Urinary bladder (tissue), 4 donors: ENCODE data around the gene CFB. TPM values are rescaled to one million over a fixed set of nuclear protein-coding genes. Genes with fewer than 3 reads are reported as not detected.
"Not testable (repeated sequence)": the region's sequence is repeated elsewhere in the genome, so short reads cannot be mapped to it uniquely, and the experiment has no call there.

Experiments
- DNase-seq: peaks from one replicate; pipeline ENCODE4 v3.0.0-alpha.2; 2015; ENCODE audit errors: extremely low spot score
- H3K27ac ChIP-seq: one replicate; pipeline ENCODE4 v1.5.1; 2013; ENCODE audit warnings: low read depth, mild to moderate bottlenecking, moderate library complexity
- H3K36me3 ChIP-seq: one replicate; pipeline ENCODE4 v1.6.1; 2013; ENCODE audit warnings: mild to moderate bottlenecking, moderate library complexity; ENCODE audit not compliant: insufficient read depth
- H3K4me1 ChIP-seq: one replicate; pipeline ENCODE4 v1.6.1; 2013; ENCODE audit warnings: mild to moderate bottlenecking, moderate library complexity; ENCODE audit not compliant: insufficient read depth
- H3K4me3 ChIP-seq: one replicate; pipeline ENCODE4 v1.5.1; 2013; ENCODE audit warnings: low read depth, low read length
- WGBS: extraction: QIAGEN DNeasy Blood & Tissue Kit; methylation state at CpG from one replicate; pipeline ENCODE4 v1.1.7; 2013; 5-methylcytosine and 5-hydroxymethylcytosine counted together
- polyA plus RNA-seq: library from polyadenylated mRNA; stranded (reverse); fragments of 200-250 nt; gene quantifications from one replicate; pipeline ENCODE4 v1.2.3, GENCODE V29; 2013
- total RNA-seq: library from RNA; depleted of rRNA; stranded (reverse); fragments of >200 nt; gene quantifications from one replicate; pipeline ENCODE4 v1.2.3, GENCODE V29; 2014
- donor health status: healthy with polysubstance abuse.
- donor health status: healthy.

CFB gene
- total and polyA plus RNA-seq, 2 donors, result 6.5 to 39.6 TPM

DNA sequence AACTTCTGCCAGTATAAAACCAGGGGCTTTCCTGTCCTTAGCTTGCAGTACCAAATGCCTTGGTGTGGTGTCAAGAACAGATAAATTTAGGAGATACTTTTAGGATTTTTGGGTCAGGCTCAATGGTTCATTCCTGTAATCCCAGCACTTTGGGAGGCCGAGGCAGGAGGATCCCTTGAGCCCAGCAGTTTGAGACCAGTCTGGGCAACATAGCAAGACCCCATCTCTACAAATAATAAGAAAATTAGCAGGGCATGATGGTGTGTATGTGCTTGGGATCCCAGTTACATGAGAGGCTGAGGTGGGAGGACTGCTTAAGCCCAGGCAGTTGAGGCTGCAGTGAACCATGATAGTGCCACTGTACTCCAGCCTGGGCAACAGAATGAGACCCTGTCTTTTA, 40.9 kb upstream of the CFB start:
- H3K4me1 ChIP-seq, result no peaks in the 10 kb centered on the region
- WGBS, result 92% methylated on average over 1 of the region's 1 CpG
- H3K27ac ChIP-seq, result no peak overlapping the region
- H3K4me3 ChIP-seq, result no peak overlapping the region
- DNase-seq, result no peak
- H3K36me3 ChIP-seq, result no peaks in the 10 kb centered on the region

DNA sequence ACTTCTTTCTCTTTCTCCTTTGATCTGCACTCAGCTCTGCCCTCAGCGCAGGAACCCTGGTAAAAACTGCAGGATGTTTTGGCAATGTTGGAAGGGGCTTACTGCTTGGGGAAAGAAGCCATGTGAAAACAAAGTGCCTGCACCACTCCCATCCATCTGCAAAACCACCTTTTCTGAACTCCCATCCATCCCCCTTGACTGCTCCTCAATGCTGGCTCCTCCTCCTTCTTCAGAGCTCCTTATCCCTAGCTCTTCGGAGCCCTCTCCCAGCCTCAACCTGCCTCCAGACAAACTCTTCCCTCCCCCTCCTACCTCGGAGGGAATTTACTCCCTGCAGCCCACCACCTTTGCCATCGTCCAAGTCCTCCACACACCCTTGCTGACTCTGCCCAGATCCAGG, 39.8 kb upstream of the CFB start:
- Histone ChIP-seq H3K4me1 (no peaks in the 10 kb centered on the region), H3K27ac (no peak overlapping the region), H3K4me3 (no peak overlapping the region), H3K36me3 (no peaks in the 10 kb centered on the region)
- 27% methylated on average over 4 of the region's 4 CpGs for WGBS
- no peak for DNase-seq

DNA sequence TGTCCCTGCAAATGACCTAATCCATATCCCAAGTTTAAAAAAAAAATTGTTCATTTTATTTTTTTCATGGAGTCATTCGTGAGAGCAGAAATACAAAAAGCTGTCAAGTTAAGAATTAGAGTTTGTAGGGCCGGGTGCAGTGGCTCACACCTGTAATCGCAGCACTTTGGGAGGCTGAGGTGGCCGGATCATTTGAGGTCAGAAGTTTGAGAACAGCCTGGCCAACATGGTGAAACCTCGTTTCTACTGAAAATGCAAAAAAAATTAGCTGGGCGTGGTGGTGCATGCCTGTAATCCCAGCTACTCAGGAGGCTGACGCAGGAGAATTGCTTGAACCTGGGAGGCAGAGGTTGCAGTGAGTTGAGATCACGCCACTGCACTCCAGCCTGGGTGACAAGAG, 39.2 kb upstream of the CFB start:
- WGBS, result 79% methylated on average over 8 of the region's 8 CpGs
- not testable (repeated sequence) for H3K4me1 ChIP-seq, H3K4me3 ChIP-seq, H3K27ac ChIP-seq, H3K36me3 ChIP-seq, DNase-seq

DNA sequence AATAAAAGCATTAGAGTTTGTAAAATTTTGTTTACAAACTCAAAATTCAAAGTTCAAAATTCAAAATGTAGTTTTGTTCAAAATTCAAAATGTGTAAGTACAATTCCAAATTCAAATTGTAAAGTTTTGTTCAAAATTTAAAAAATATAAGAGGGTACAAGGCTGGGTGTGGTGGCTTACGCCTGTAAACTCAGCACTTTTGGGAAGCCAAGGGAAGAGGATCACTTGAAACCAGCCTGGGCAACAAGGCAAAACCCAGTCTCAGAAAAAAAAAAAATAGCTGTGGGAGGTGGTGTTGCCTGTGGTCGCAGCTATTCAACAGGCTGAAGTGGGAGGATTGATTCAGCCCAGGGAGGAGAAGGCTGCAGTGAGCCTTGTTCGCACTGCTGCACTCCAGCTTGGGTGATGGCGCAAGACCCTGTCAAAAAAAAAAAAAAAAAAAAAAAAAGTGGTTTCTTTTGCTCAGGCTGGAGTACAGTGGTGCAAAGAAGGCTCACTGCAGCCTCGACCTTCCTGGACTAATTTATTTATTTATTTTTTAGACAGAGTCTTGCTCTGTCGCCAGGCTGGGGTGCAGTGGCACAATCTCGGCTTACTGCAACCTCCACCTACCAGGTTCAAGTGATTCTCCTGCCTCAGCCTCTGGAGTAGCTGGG, 38.6 kb upstream of the CFB start:
- H3K27ac ChIP-seq, result no peak overlapping the region
- no peaks in the 10 kb centered on the region for H3K4me1 ChIP-seq
- no peak for DNase-seq
- WGBS, result 59% methylated on average over 7 of the region's 7 CpGs
- H3K4me3 ChIP-seq, result no peak overlapping the region
- no peaks in the 10 kb centered on the region for H3K36me3 ChIP-seq

DNA sequence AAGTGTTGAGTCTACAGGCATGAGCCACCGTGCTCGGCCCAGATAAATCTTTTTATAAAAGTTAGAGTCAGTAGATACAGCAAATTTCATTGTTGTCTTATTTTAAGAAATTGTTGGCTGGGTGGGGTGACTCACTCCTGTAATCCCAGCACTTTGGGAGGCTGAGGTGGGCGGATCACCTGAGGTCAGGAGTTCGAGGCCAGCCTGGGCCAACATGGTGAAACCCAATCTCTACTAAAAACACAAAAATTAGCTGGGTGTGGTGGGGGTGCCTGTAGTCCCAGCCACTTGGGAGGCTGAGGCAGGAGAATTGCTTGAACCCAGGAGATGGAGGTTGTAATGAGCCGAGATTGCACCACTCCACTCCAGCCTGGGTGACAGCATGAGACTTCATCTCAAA, 37.6 kb upstream of the CFB start:
- not testable (repeated sequence) for H3K4me1 ChIP-seq, DNase-seq, H3K27ac ChIP-seq, H3K4me3 ChIP-seq, H3K36me3 ChIP-seq
- 87% methylated on average over 5 of the region's 5 CpGs for WGBS

DNA sequence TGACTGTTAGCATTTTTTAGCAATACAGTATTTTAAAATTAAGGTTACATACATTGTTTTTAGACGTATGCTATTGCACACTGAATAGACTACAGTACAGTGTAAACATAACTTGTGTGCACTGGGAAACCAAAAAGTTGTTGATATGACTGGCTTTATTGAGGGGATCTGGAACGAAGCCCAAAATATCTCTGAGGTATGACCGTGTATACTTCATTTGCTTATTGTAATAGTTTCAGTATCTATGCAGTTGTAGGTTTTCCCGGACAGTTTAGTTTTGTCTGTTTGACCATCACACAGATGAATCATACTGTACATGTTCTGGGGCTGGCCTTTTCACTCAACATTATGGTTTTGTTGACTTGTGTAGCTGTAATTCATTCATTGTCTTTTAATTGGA, 37.1 kb upstream of the CFB start:
- no peak overlapping the region for H3K27ac ChIP-seq
- no peak overlapping the region for H3K4me3 ChIP-seq
- no peak for DNase-seq
- 24% methylated on average over 4 of the region's 4 CpGs for WGBS
- H3K4me1 ChIP-seq, result no peaks in the 10 kb centered on the region
- H3K36me3 ChIP-seq, result no peaks in the 10 kb centered on the region

DNA sequence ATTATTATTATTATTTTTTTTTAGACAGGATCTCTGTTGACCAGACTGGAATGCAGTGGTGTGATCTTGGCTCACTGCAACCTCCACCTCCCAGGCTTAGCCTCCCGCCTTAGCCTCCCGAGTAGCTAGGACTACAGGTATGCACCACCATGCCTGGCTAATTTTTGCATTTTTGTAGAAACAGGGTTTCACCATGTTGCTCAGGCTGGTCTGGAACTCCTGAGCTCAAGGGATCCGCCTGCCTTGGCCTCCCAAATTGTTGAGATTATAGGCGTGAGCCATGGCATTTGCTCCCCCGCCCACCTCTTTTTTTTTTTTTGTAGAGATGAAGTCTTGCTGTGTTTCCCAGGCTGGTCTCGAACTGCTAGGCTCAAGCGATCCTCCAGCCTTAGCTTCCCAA, 36.6 kb upstream of the CFB start:
- H3K4me1 ChIP-seq, DNase-seq, H3K36me3 ChIP-seq, H3K4me3 ChIP-seq, H3K27ac ChIP-seq: not testable (repeated sequence)
- WGBS, result 72% methylated on average over 7 of the region's 7 CpGs

DNA sequence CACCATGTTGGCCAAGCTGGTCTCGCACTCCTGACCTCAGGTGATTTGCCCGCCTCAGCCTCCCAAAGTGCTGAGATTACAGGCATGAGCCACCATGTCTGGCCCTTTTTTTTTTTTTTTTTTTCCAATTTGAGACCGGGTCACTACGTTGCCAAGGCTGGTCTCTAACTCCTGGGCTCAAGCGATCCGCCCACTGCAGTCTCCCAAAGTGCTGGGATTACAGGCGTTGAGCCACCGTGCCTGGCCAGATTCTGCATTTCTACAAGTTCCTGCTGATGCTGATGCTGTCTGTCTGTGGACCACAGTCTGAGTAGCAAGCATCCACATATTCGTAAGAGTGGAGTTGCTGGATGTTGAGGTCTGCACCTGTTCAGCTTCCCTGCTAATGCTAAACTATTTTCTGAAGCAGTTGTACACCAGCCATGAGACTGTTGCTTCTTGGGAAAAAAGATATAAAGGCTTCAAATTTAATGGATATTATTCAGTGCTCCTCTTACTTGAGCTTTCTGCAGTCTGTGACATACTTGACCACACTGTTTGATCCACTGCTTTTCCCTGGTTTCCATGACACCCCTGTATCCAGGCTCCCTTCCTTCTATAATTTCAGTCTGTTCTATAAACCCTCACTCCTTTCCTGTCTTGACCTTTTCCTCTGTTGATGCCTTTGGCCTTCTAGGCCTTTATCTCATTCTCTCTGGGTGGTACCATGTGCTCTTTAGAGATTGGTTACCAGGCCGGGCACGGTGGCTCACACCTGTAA, 33.9 kb upstream of the CFB start:
- Histone ChIP-seq H3K4me3 (no peak overlapping the region), H3K36me3 (no peaks in the 10 kb centered on the region), H3K4me1 (no peaks in the 10 kb centered on the region), H3K27ac (no peak overlapping the region)
- WGBS, result 68% methylated on average over 11 of the region's 11 CpGs
- no peak for DNase-seq

DNA sequence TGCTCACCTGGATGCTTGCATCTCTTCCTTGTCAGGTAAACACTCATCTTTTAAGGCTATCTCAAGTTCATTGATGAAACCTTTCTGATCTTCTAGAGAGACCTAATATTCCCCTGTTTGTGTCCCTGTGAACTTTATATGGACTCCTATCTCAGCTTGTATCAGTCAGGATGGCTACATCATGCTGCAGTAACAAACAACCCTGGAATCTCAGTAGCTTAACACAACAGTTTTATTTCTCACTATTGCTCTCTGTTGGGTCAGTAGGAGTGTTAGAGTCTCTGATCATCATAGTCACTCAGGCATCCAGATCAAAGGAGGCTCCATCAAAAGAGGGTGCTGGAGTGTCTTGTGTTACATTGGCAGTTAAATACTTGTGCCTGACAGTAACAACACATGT, 30.5 kb upstream of the CFB start:
- Histone ChIP-seq H3K27ac (no peak overlapping the region), H3K36me3 (no peaks in the 10 kb centered on the region), H3K4me3 (no peak overlapping the region), H3K4me1 (no peaks in the 10 kb centered on the region)
- DNase-seq, result no peak

DNA sequence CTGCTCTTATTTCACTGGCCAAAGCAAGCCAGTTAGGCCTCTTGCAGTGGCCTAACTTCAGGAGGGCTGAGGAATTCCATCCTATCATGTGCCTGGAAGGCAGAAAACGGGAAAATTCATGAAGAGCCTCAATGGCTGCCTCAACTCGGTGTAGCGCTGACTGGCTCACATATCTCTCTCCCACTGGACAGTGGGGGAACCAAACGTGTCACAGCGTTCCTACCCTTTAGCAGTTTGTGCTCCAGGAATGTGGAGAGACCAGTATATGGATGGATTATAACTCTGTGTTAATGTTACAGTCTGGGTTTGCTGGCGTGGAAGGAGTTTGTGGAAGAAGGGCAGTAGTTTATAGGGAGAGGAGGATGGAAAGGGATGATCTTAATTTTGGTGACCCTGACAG, 30.1 kb upstream of the CFB start:
- Histone ChIP-seq H3K4me3 (no peak overlapping the region), H3K27ac (no peak overlapping the region), H3K4me1 (no peaks in the 10 kb centered on the region), H3K36me3 (no peaks in the 10 kb centered on the region)
- no peak for DNase-seq
- WGBS, result 81% methylated on average over 6 of the region's 6 CpGs

DNA sequence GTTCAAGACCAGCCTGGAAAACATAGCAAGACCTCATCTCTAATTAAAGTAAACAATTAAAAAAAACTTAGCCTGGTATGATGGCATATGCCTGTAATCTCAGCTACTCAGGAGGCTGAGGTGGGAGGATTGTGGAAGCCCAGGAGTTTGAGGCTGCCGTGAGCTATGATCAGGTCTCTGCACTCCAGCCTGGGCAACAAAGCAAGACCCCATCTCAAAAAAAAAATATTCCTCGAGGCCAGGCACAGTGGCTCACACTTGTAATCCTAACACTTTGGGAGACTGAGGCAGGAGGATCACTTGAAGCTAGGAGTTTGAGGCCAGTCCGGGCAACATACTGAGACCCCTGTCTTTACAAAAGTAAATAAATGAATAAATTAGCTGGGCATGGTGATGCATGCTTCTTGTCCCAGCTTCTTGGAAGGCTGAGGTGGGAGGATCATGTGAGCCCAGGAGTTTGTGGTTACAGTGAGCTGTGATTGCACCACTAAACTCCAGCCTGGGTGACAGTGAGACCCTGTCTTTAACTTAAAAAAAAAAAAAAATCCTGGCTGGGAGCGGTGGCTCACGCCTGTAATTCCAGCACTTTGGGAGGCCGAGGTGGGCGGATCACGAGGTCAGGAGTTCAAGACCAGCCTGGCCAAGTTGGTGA, 27.7 kb upstream of the CFB start:
- no peaks in the 10 kb centered on the region for H3K4me1 ChIP-seq
- 75% methylated on average over 8 of the region's 8 CpGs for WGBS
- DNase-seq, result no peak
- no peaks in the 10 kb centered on the region for H3K36me3 ChIP-seq
- no peak overlapping the region for H3K4me3 ChIP-seq
- no peak overlapping the region for H3K27ac ChIP-seq

DNA sequence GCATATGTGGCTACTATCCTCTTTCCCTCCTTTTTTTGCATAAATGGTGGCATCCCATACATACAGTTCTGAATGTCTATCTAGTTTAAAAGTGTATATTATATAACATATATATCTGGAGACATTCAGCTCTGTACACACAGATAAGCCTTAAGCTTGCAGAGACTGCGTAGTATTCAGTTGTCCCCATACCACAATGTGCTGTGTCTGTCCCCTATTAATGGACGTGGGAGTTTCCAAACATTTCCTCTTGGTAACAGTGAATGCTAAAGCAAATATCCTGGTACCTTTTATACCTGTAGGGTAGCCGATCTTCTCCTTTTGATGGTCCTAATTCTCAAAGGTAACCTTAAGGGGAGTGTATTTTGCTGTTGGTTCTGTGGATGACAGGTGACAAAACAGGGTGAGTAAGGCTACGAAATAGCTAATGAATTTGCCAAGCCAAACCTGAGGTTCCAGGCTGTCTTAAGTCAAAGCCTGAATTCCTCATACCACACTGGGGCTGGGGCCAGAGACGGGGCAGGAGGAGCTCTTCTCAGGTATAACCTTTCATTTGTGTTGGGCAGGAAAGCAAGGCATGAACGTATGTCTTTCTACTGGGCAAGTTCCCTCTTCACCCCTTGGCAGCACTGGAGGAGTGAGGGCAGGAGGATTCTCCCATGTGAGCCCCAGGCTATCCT, 26.1 kb upstream of the CFB start:
- H3K4me1 ChIP-seq, result no peaks in the 10 kb centered on the region
- no peak for DNase-seq
- no peak overlapping the region for H3K4me3 ChIP-seq
- H3K36me3 ChIP-seq, result no peaks in the 10 kb centered on the region
- WGBS, result 78% methylated on average over 6 of the region's 6 CpGs
- no peak overlapping the region for H3K27ac ChIP-seq

DNA sequence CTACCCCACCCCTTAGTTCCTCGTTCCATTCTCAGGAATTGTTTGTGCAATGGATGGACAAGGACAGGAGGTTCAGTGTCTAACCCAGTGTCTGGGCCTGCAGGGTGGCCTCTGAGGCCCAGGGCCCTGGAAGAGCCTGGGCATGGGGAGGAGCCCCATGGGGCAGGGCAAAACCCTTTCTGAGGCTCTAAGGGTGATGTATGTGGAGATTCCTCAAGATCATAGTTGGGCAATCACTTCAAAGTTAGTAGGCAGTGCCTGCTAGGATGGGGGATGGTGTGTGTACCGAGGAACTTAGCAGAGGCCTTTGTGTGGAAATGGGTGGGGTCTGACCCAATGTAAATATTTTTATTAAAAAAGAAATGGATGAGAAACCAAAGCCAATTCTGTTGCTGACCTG, 25.1 kb upstream of the CFB start:
- H3K27ac ChIP-seq, result no peak overlapping the region
- DNase-seq, result no peak
- no peaks in the 10 kb centered on the region for H3K36me3 ChIP-seq

DNA sequence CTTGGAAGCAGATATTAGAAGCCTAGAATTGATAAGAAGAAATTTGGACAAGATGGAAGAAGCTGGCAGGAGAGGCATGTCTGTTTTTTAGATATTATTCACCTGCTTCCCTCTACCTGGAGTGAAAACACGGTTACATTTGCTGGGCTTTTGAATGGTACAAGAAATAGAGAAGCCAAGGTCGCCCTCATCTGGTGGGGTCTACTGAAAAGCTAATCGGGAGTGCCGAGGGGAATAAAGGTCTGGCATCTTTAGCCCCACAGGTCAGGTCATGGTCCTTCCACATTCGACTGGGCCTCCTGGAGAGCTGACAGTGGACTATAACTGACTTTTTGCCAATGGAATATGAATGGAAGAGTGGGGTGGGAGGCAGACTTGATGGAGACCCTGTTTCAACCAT, 23.0 kb upstream of the CFB start:
- H3K36me3 ChIP-seq, result no peaks in the 10 kb centered on the region
- WGBS, result 15% methylated on average over 5 of the region's 5 CpGs
- no peak for DNase-seq
- H3K4me3 ChIP-seq, result no peak overlapping the region
- no peaks in the 10 kb centered on the region for H3K4me1 ChIP-seq
- H3K27ac ChIP-seq, result no peak overlapping the region

More for the DNA sequence above, 25.1 kb upstream of the CFB start:
- H3K4me1 ChIP-seq, result no peaks in the 10 kb centered on the region
- WGBS, result 72% methylated on average over 2 of the region's 2 CpGs
- H3K4me3 ChIP-seq, result no peak overlapping the region
